Hematopoietic multipotent progenitor cell treated with erythropoietin and hydrocortisone succinate and interleukin-3 and kit ligand, for 17 days (in vitro differentiated cells): ENCODE results near the gene FARP2.
A peak's percentile ranks its signal among the peaks of the same experiment; 100 is the strongest.
"Not testable (repeated sequence)": the region's sequence is repeated elsewhere in the genome, so short reads cannot be mapped to it uniquely, and the experiment has no call there.

Experiments used
- DNase-seq: peaks from one replicate; pipeline ENCODE4 v3.0.0-alpha.2; 2015; ENCODE audit warnings: low spot score

The FARP2 gene

GRCh38 chr2:241355983-241356870 lies at the start of gene FARP2:
Gene FARP2 (plus strand): TSS chr2:241356285. CDS start chr2:241373108, 16,823 bp downstream.
- DNase-seq, result peak; percentile 100

- DNase-seq, result no peak
These were observed 49.0 kb upstream of the FARP2 start for GRCh38 chr2:241307055-241307454.

- DNase-seq, result no peak
These were observed 47.8 kb upstream of the FARP2 start for GRCh38 chr2:241308267-241308666.

- DNase-seq, result no peak
These were observed 47.1 kb upstream of the FARP2 start for GRCh38 chr2:241308832-241309500.

GRCh38 chr2:241309684-241310117 lies 46.4 kb upstream of the FARP2 start:
- DNase-seq, result no peak

- DNase-seq, result no peak
These were observed 45.0 kb upstream of the FARP2 start for GRCh38 chr2:241310917-241311566.

GRCh38 chr2:241312082-241312481 lies 44.0 kb upstream of the FARP2 start:
- DNase-seq, result no peak

- DNase-seq, result no peak
These were observed 42.5 kb upstream of the FARP2 start for GRCh38 chr2:241313543-241314095.

GRCh38 chr2:241314226-241315092 lies 41.6 kb upstream of the FARP2 start:
- DNase-seq, result no peak

- DNase-seq, result peak; percentile 99
These were observed 40.8 kb upstream of the FARP2 start, which contains the start of gene HDLBP for GRCh38 chr2:241315093-241315878. Gene HDLBP (minus strand): TSS chr2:241315672. CDS start chr2:241266869, 48,803 bp downstream.

GRCh38 chr2:241315879-241316631 lies 40.0 kb upstream of the FARP2 start, which contains the start of gene SEPTIN2:
Gene SEPTIN2 (plus strand): TSS chr2:241315925. CDS start chr2:241324233, 8,308 bp downstream.
- DNase-seq, result no peak

GRCh38 chr2:241316825-241317224 lies 39.3 kb upstream of the FARP2 start:
- peak; percentile 40 for DNase-seq

- no peak for DNase-seq
These were observed 38.7 kb upstream of the FARP2 start for GRCh38 chr2:241317391-241317790.

GRCh38 chr2:241318830-241319229 lies 37.3 kb upstream of the FARP2 start:
- not testable (repeated sequence) for DNase-seq

GRCh38 chr2:241320394-241320793 lies 35.7 kb upstream of the FARP2 start:
- DNase-seq, result no peak

- DNase-seq, result no peak
These were observed 35.1 kb upstream of the FARP2 start for GRCh38 chr2:241321033-241321432.

- no peak for DNase-seq
These were observed 34.2 kb upstream of the FARP2 start for GRCh38 chr2:241321886-241322285.

GRCh38 chr2:241323778-241324177 lies 32.3 kb upstream of the FARP2 start:
- no peak for DNase-seq

- no peak for DNase-seq
These were observed 31.3 kb upstream of the FARP2 start for GRCh38 chr2:241324775-241325174.

- no peak for DNase-seq
These were observed 30.8 kb upstream of the FARP2 start for GRCh38 chr2:241325257-241325656.
